AG04450 (cell line): ENCODE measurements around the gene POLD2. TPM values are rescaled to one million over a fixed set of nuclear protein-coding genes. Genes with fewer than 3 reads are reported as not detected.

Experiments used
- CTCF ChIA-PET: fragments of 300-600, 350-600 bp; formaldehyde crosslinking; extraction: SDS; loops from one replicate; lab custom pipeline; 2022; ENCODE audit warnings: antibody characterized with exemption, inconsistent platforms; lab: Charles Lee
- POLR2A ChIA-PET: fragments of 350-600 bp; formaldehyde crosslinking; extraction: SDS; loops from one replicate; lab custom pipeline; 2021; ENCODE audit warnings: antibody characterized with exemption, inconsistent platforms; lab: Yijun Ruan, JAX
- DNase-seq: peaks from one replicate; pipeline ENCODE4 v3.0.0-alpha.2; 2011; ENCODE audit warnings: low read depth, low spot score
- H3K27ac ChIP-seq: one replicate; pipeline ENCODE4 v1.5.1; 2012; ENCODE audit warnings: low read depth, low read length, control low read depth
- H3K27me3 ChIP-seq: one replicate; pipeline ENCODE4 v1.6.0; 2012; ENCODE audit warnings: low read length; ENCODE audit not compliant: control insufficient read depth, insufficient read depth
- H3K4me3 ChIP-seq: 2 replicates; pipeline ENCODE4 v1.5.1; 2011; ENCODE audit warnings: mild to moderate bottlenecking, low read depth, low read length, control low read depth
- H3K9me3 ChIP-seq: 2 replicates; pipeline ENCODE4 v1.5.1; 2012; ENCODE audit warnings: low read length; ENCODE audit not compliant: control insufficient read depth, insufficient read depth
- CTCF ChIP-seq: IDR thresholded peaks from 2 replicates; pipeline ENCODE4 v1.5.1; 2011; ENCODE audit warnings: low read depth, low read length, control low read depth, inconsistent platforms
- polyA plus RNA-seq: library from polyadenylated mRNA; depleted of rRNA; stranded (reverse); fragments of >200 nt; gene quantifications from 2 replicates; pipeline ENCODE4 v1.2.3, GENCODE V29; 2011

POLD2 gene
- polyA plus RNA-seq, 1 experiment = 64.8 TPM

- TF ChIP-seq CTCF = no peak
- Histone ChIP-seq H3K9me3 (peaks cover 10% of the 10 kb centered on the region), H3K4me3 (peak overlapping the region; percentile 53), H3K27ac (no peak overlapping the region), H3K27me3 (peaks cover 35% of the 10 kb centered on the region)
- ChIA-PET CTCF (no interaction called here), POLR2A (no interaction called here)
- no peak for DNase-seq
Observed at GRCh38 chr7:44145479-44145968, 22.2 kb upstream of the POLD2 start.

GRCh38 chr7:44144968-44145478 is 21.7 kb upstream of the POLD2 start:
- POLR2A ChIA-PET = no interaction called here
- no peak overlapping the region for H3K4me3 ChIP-seq
- CTCF ChIA-PET = no interaction called here
- no peak overlapping the region for H3K27ac ChIP-seq
- no peak for TF ChIP-seq CTCF
- peaks cover 35% of the 10 kb centered on the region for H3K27me3 ChIP-seq
- no peak for DNase-seq
- H3K9me3 ChIP-seq = peaks cover 10% of the 10 kb centered on the region

- ChIA-PET POLR2A (no interaction called here), CTCF (no interaction called here)
- no peak overlapping the region for H3K27ac ChIP-seq
- H3K27me3 ChIP-seq = peaks cover 35% of the 10 kb centered on the region
- TF ChIP-seq CTCF = no peak
- peaks cover 10% of the 10 kb centered on the region for H3K9me3 ChIP-seq
- no peak overlapping the region for H3K4me3 ChIP-seq
- DNase-seq = no peak
Observed at GRCh38 chr7:44144426-44144967, 21.1 kb upstream of the POLD2 start.

GRCh38 chr7:44143646-44144250 is 20.4 kb upstream of the POLD2 start:
- H3K27ac ChIP-seq = no peak overlapping the region
- no peak for TF ChIP-seq CTCF
- no peak overlapping the region for H3K4me3 ChIP-seq
- POLR2A ChIA-PET = no interaction called here
- H3K27me3 ChIP-seq = peaks cover 37% of the 10 kb centered on the region
- CTCF ChIA-PET = no interaction called here
- no peak for DNase-seq
- H3K9me3 ChIP-seq = peaks cover 10% of the 10 kb centered on the region

- CTCF ChIA-PET = interaction anchor here (0.9 kb wide), 1 partner anchor 55 kb away, joined by 3 read pairs; no protein-coding TSS in a partner anchor
Observed at GRCh38 chr7:44142028-44142427, 18.7 kb upstream of the POLD2 start.

More at GRCh38 chr7:44142028-44142427, 18.7 kb upstream of the POLD2 start:
- peaks cover 10% of the 10 kb centered on the region for H3K9me3 ChIP-seq
- no peak for DNase-seq
- no peak for TF ChIP-seq CTCF
- H3K27me3 ChIP-seq = peaks cover 41% of the 10 kb centered on the region
- POLR2A ChIA-PET = no interaction called here
- H3K4me3 ChIP-seq = no peak overlapping the region
- no peak overlapping the region for H3K27ac ChIP-seq
